ENCODE results near the gene OTC.

Gene OTC

DNA sequence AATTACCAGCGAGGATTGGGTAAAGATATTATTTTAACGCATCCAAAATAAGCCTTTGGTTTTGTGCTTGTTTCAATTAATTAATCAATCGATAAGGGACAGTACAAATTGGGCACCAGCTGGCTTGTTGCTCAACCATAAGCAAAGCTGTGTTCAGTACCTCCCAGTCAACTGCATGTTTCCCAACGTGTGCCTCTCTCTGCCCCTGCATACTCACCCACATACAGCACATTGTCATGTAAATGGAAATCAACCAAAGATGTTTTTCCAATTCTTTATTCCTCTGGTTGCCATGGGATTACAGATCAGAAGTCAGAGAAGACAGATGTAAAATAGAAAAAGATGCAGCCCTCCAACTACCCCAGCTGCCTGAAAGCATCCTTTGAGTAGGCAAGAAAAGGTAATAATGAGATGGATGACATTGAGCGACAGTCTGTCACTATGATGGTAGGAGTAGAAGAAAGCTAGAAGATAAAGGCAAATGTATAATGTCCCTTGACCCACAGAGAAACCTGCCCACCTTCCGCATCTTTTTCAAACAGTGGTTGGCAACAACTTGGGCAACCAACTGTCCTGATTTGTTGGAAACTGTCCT lies 116.3 kb downstream of the OTC start:
- no peak for DNase-seq
